ENCODE results near the gene DCAF8.

The DCAF8 gene

GRCh38 chr1:160194737-160195059, 67.7 kb downstream of the DCAF8 start:
- DNase-seq (ENCODE audit: low read depth): no peak
- no peak overlapping the region for H3K4me3 ChIP-seq (ENCODE audit: low read depth, low read length)
- TF ChIP-seq CTCF (IDR thresholded peaks at IDR 0.05; ENCODE audit: low read depth, low read length, missing control alignments): no peak

GRCh38 chr1:160193832-160194736, 68.3 kb downstream of the DCAF8 start:
- no peak for DNase-seq (ENCODE audit: low read depth)
- no peak overlapping the region for H3K4me3 ChIP-seq (ENCODE audit: low read depth, low read length)
- TF ChIP-seq CTCF (IDR thresholded peaks at IDR 0.05; ENCODE audit: low read depth, low read length, missing control alignments): no peak

- H3K4me3 ChIP-seq (ENCODE audit: low read depth, low read length): no peak overlapping the region
- TF ChIP-seq CTCF (IDR thresholded peaks at IDR 0.05; ENCODE audit: low read depth, low read length, missing control alignments): peak; percentile 90
- peak; percentile 50 for DNase-seq (ENCODE audit: low read depth)
Measured at GRCh38 chr1:160193091-160193819, 69.1 kb downstream of the DCAF8 start.

- no peak overlapping the region for H3K4me3 ChIP-seq (ENCODE audit: low read depth, low read length)
- no peak for TF ChIP-seq CTCF (IDR thresholded peaks at IDR 0.05; ENCODE audit: low read depth, low read length, missing control alignments)
- no peak for DNase-seq (ENCODE audit: low read depth)
Measured at GRCh38 chr1:160192234-160192633, 70.1 kb downstream of the DCAF8 start.

GRCh38 chr1:160191756-160192155, 70.6 kb downstream of the DCAF8 start:
- DNase-seq (ENCODE audit: low read depth): no peak
- TF ChIP-seq CTCF (IDR thresholded peaks at IDR 0.05; ENCODE audit: low read depth, low read length, missing control alignments): no peak
- H3K4me3 ChIP-seq (ENCODE audit: low read depth, low read length): no peak overlapping the region

GRCh38 chr1:160189649-160190625, 72.4 kb downstream of the DCAF8 start, which contains the start of gene CASQ1:
CASQ1 (plus strand) TSS chr1:160190575; CDS start chr1:160190752, 177 bp downstream.
- no peak for DNase-seq (ENCODE audit: low read depth)
- no peak for TF ChIP-seq CTCF (IDR thresholded peaks at IDR 0.05; ENCODE audit: low read depth, low read length, missing control alignments)
- H3K4me3 ChIP-seq (ENCODE audit: low read depth, low read length): no peak within 1 kb of the TSS

Data from GM12864 (cell line).